GM19239 (cell line): ENCODE measurements around the gene ARFGAP3.

Experiments used
- DNase-seq: peaks from one replicate; pipeline ENCODE4 v3.0.0; 2011; ENCODE audit warnings: low spot score; ENCODE audit not compliant: insufficient read length
- FAIRE-seq: peaks from 2 replicates; lab custom pipeline; 2011; peaks lifted over from hg19 to GRCh38; lab: Jason Lieb, UNC

Gene ARFGAP3

GRCh38 chr22:42830161-42830560 is 26.9 kb downstream of the ARFGAP3 start:
- FAIRE-seq (peak; percentile 31), DNase-seq (no peak)

- DNase-seq (no peak), FAIRE-seq (no peak)
Observed at GRCh38 chr22:42829302-42829701, 27.8 kb downstream of the ARFGAP3 start.

- FAIRE-seq = no peak
- no peak for DNase-seq
Observed at GRCh38 chr22:42825796-42826195, 31.3 kb downstream of the ARFGAP3 start.

- FAIRE-seq (no peak), DNase-seq (no peak)
Observed at GRCh38 chr22:42821386-42821785, 35.7 kb downstream of the ARFGAP3 start.

- FAIRE-seq (peak; percentile 78), DNase-seq (no peak)
Observed at GRCh38 chr22:42820045-42820763, 36.9 kb downstream of the ARFGAP3 start.

GRCh38 chr22:42819412-42820044 is 37.5 kb downstream of the ARFGAP3 start:
- no peak for FAIRE-seq
- no peak for DNase-seq

- FAIRE-seq = no peak
- no peak for DNase-seq
Observed at GRCh38 chr22:42817556-42817955, 39.5 kb downstream of the ARFGAP3 start.

GRCh38 chr22:42816336-42816735 is 40.7 kb downstream of the ARFGAP3 start:
- FAIRE-seq (no peak), DNase-seq (no peak)

GRCh38 chr22:42814616-42815015 is 42.5 kb downstream of the ARFGAP3 start:
- no peak for DNase-seq
- FAIRE-seq = no peak

- FAIRE-seq (no peak), DNase-seq (no peak)
Observed at GRCh38 chr22:42814215-42814614, 42.9 kb downstream of the ARFGAP3 start.

GRCh38 chr22:42813501-42813900 is 43.6 kb downstream of the ARFGAP3 start:
- FAIRE-seq = peak; percentile 18
- no peak for DNase-seq

- FAIRE-seq = no peak
- no peak for DNase-seq
Observed at GRCh38 chr22:42811459-42811858, 45.6 kb downstream of the ARFGAP3 start.

- DNase-seq (no peak), FAIRE-seq (no peak)
Observed at GRCh38 chr22:42808521-42808920, 48.6 kb downstream of the ARFGAP3 start.

- FAIRE-seq (no peak), DNase-seq (no peak)
Observed at GRCh38 chr22:42807185-42807584, 49.9 kb downstream of the ARFGAP3 start.

GRCh38 chr22:42805998-42806830 is 50.9 kb downstream of the ARFGAP3 start:
- FAIRE-seq (no peak), DNase-seq (no peak)

- DNase-seq (no peak), FAIRE-seq (no peak)
Observed at GRCh38 chr22:42805016-42805997, 51.8 kb downstream of the ARFGAP3 start.

GRCh38 chr22:42803389-42803788 is 53.7 kb downstream of the ARFGAP3 start:
- DNase-seq (no peak), FAIRE-seq (no peak)

- DNase-seq = no peak
- FAIRE-seq = no peak
Observed at GRCh38 chr22:42801252-42802080, 55.6 kb downstream of the ARFGAP3 start.
